GM13977 (cell line): ENCODE data around the gene OR6F1.
"Not testable (repeated sequence)": the region's sequence is repeated elsewhere in the genome, so short reads cannot be mapped to it uniquely, and the experiment has no call there.

Experiments
- DNase-seq: peaks from one replicate; pipeline ENCODE4 v3.0.0; 2012; ENCODE audit warnings: low spot score
- in situ Hi-C: fragments of 300-500 bp; cut with MboI; formaldehyde crosslinking; loops from one replicate; pipeline ENCODE4 v1.12.0; 2022; ENCODE audit warnings: low sequenced_read_pairs, low pct_unique_long_range_greater_than_20kb, mixed read lengths, inconsistent platforms; ENCODE audit not compliant: unreplicated experiment
- TF ChIP-seq, protein P1 (sequence below): IDR thresholded peaks from 2 replicates; pipeline ENCODE4 v1.5.1; 2012; ENCODE audit warnings: mild to moderate bottlenecking, control low read depth; ENCODE audit not compliant: insufficient read depth; ENCODE audit errors: extremely low read depth, missing control alignments

The OR6F1 gene

DNA sequence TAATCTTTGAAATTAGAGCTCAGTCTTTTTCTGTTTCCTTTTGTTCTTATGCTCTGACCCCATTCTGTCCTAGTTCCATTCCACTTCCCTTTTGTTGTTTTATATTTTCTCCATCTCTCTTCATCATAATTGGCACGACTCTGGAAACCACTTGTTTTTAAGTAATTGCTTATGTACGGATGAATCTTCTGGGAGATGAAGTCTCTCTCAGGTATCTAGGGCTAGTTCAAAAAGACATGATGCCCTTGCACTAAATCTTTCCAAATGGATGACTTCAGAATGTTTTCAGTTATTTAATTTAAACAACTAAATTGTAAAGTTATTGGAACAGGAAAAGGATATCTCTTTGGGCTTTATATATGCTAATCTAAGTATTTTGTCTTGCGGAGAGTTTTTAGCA, at the start of gene OR6F1:
TSS of gene OR6F1 (minus strand) at position 101 of the 400 bp plus-strand sequence. CDS start 3,891 bp downstream, outside the sequence.
- in situ Hi-C loops = no loop called here
- DNase-seq = no peak
- TF ChIP-seq, protein P1, sequence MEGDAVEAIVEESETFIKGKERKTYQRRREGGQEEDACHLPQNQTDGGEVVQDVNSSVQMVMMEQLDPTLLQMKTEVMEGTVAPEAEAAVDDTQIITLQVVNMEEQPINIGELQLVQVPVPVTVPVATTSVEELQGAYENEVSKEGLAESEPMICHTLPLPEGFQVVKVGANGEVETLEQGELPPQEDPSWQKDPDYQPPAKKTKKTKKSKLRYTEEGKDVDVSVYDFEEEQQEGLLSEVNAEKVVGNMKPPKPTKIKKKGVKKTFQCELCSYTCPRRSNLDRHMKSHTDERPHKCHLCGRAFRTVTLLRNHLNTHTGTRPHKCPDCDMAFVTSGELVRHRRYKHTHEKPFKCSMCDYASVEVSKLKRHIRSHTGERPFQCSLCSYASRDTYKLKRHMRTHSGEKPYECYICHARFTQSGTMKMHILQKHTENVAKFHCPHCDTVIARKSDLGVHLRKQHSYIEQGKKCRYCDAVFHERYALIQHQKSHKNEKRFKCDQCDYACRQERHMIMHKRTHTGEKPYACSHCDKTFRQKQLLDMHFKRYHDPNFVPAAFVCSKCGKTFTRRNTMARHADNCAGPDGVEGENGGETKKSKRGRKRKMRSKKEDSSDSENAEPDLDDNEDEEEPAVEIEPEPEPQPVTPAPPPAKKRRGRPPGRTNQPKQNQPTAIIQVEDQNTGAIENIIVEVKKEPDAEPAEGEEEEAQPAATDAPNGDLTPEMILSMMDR = no peak

- TF ChIP-seq, protein P1 = no peak
- DNase-seq = no peak
- in situ Hi-C loops = no loop called here
Measured at GRCh38 chr1:247760456-247760855, 44.0 kb upstream of the OR6F1 start, which contains the start of gene OR1C1. Gene OR1C1, minus strand, starts transcription at chr1:247760556. Its CDS starts 2,150 bp downstream, at chr1:247758406.

GRCh38 chr1:247754311-247754710, 37.9 kb upstream of the OR6F1 start:
- in situ Hi-C loops, DNase-seq: not testable (repeated sequence)

DNA sequence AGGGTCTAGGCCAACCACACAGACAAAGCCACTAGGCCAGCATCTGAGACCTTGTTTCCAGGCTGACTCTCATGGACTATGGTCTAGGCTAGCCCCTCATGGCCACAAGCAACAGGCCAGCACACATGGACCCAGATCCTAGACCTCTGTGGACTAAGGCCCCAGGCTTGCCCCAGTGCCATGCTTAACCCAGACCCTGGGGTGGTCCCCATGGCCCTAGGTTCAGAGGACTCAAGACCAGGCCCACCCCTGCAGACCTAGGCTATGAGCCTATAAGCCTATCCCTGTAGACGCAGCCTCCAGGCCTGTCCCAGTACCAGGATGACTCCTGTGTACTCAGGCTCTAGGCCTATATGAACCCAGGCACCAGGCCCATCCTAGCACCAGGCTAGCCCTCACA, 33.4 kb upstream of the OR6F1 start:
- no peak for DNase-seq
- TF ChIP-seq, protein P1 = no peak
- in situ Hi-C loops = no loop called here

GRCh38 chr1:247748041-247748440, 31.6 kb upstream of the OR6F1 start, which contains the start of gene OR14A2:
Gene OR14A2, minus strand, starts transcription at chr1:247748141.
- TF ChIP-seq, protein P1 = no peak
- no peak for DNase-seq
- in situ Hi-C loops = no loop called here

DNA sequence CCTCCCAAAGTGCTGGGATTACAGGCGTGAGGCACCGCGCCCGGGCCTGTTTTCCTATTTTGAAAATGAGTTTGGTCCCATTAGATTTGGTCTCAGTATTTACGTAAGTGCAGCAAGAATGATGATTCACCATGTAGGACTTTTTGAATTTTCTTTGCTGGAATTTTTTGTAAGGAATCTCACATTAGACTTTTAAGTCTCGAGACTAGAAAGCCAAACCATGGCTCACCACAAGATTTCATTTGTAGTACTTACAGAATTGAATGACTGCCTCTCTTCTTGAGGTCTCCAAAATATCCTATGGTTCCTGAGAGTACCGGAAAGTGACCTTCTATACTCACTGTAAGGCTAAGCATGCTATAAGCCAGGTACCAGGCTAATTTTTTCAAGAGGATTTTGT, 31.2 kb upstream of the OR6F1 start:
- TF ChIP-seq, protein P1 = no peak
- DNase-seq = no peak
- in situ Hi-C loops = no loop called here

DNA sequence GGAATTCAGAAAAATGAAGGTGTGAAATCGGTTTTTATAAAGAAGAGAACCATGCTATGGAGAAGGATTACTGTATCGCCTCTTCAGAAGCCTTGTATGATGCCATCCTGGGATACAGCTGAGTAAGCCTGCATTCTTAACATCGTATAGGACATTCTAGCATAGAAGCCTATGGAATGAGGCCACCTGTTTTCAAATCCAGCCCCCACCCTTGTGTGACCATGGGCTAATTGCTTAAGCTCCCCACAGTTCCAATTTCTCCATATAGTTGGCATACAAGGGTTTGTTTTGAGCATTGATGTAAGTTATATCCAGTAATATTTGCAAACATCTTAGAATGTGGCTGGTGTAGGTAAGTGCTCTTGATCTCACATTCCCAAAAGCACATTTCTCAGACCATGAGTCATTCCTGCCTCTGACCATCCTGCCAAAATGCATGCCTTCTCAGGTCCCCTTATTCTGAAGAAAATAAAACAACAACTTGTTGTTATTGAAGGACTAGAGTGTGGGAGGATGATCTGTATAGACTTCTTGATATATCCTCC, 30.0 kb upstream of the OR6F1 start:
- in situ Hi-C loops = no loop called here
- no peak for DNase-seq

GRCh38 chr1:247742215-247742760, 25.8 kb upstream of the OR6F1 start:
- DNase-seq, in situ Hi-C loops: not testable (repeated sequence)

More for the DNA sequence above, 30.0 kb upstream of the OR6F1 start:
- TF ChIP-seq, protein P1 = no peak
